Dermis blood vessel endothelial cell (primary cell): Measurements from ENCODE around the gene PHPT1. TPM values are rescaled to one million over a fixed set of nuclear protein-coding genes. Genes with fewer than 3 reads are reported as not detected.
"Not testable (repeated sequence)": the region's sequence is repeated elsewhere in the genome, so short reads cannot be mapped to it uniquely, and the experiment has no call there.

Experiments used
- DNase-seq: peaks from one replicate; pipeline ENCODE4 v3.0.0; 2010
- total RNA-seq: library from RNA; depleted of rRNA; stranded (reverse); fragments of >200 nt; gene quantifications from 2 replicates; pipeline ENCODE4 v1.2.3, GENCODE V29; 2014

Gene PHPT1
- total RNA-seq, 1 donor from 2014 or later = 99.0 TPM

DNA sequence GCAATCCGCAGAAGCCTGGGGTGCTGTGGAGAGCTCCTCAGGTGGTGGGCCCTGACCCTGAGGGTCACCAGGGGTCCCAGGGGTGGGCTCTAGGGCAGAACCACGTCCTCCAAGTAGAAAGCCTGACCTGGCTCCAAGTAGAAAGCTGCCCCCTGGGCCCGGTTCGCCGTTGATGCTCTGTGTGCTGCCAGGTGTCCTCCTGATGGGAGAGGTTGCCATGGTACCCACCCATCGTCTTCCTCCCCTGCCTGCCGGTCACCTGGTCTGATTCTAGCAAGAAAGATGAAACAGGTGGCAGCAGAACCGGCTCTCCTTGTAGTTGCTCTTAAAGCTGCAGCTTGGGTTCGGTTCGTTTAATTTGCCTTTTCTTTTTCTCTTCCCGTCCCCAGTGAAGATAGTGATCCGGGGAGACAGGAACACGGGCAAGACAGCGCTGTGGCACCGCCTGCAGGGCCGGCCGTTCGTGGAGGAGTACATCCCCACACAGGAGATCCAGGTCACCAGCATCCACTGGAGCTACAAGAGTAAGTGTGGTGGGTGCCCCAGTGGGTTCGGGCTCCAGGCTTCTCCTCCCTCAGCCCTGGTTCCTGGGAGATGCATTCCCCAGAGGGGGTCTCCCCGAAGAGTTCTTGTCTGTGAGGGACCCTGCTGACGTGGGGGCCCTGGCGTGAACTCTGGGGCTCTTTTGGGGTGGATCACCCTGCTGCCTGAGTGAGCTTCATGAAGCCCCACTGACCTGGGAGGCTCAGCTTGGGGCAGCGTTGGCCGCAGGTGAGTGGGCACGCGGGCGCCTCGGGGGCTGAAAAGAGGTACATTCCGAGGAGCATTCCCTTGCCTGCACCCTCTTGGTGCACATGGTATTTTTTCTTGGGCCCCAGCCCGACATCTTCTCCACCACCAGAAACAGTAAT lies 25.8 kb upstream of the PHPT1 start:
- DNase-seq = no peak

DNA sequence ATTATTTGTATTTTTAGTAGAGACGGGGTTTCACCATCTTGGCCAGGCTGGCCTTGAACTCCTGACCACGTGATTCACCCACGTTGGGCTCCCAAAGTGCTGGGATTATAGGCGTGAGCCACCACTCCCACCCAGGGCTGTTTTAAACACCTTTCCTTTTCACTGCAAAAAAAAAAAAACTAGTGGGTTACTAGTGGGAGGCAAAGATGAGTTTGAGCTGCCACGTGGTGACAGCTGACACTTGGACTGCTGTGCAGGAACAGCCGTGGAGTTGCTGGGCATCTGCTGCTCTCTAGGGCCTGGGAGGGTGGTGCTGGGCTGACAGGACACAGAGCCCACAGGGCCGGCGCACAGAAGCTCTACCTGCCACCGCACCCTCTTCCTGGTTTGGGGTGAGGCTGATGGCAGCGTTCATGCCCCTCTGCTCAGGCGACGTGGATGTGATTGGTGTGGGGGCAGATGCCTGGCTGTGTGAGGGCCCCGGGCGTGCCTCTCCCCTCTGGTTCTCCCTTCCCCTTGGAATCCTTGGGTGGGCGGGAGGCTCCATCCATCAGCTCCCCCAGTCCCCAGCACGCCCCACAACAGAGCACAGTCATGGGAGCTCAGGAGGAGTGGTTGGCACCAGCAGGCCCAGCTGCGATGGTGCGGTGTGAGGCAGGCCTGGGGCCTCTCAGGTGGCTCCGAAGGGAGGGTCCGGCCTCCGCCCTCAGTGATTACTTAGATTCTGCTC lies 24.5 kb upstream of the PHPT1 start:
- no peak for DNase-seq

DNA sequence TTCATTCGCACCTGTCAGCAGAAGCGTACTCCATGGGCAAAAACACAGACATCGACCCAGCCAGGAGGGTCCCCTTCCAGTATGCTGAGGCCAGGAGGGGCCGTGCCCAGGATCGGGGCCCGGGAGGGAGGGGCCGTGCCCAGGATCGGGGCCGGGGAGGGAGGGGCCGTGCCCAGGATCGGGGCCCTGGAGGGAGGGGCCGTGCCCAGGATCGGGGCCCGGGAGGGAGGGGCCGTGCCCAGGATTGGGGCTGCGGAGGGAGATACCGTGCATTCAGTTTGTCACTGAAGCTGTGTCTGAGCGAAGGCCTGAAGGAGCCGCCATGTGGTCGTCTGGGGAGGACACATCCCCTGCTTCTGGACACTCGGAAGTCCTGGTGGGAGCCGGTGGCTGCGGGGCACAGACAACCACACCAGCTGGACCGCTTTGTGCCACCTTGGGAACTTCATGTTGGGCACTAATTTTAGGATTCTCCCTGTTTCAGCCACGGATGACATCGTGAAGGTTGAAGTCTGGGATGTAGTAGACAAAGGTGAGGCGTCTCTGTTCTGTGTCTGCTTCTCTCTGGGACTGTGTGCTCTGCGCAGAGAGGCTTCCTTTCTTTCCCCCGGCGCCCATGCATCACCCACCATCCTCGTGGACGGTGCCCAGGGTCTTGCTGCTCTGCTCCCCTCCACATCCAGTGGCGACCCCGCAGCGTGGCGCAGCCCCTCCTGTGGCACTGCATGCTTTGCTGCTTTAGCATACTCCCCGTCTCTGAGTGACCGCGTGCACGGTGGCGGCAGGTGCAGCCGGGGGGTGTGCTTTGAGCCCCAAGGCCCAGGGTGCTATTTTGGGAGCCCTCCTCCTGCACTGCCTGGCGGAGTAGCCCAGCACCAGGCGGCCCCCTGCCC lies 23.7 kb upstream of the PHPT1 start:
- DNase-seq = no peak

DNA sequence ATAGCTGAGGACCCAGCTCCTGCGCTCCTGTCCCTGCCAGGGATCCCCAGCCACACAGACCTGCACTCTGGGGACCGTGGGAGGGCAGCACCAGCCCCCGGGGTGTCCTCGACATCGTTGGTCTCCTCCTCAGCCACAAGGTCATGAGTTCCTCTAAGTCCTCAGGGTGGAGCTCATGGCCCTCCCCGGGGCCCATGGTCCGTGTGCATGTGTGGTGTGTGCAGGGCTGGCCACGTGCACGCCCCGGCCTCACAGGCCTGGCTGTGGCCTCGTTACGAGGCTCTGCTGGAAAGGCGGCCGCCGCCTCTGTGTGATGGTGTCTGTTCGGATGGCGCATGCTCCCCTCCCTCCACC lies 23.0 kb upstream of the PHPT1 start:
- DNase-seq = no peak

DNA sequence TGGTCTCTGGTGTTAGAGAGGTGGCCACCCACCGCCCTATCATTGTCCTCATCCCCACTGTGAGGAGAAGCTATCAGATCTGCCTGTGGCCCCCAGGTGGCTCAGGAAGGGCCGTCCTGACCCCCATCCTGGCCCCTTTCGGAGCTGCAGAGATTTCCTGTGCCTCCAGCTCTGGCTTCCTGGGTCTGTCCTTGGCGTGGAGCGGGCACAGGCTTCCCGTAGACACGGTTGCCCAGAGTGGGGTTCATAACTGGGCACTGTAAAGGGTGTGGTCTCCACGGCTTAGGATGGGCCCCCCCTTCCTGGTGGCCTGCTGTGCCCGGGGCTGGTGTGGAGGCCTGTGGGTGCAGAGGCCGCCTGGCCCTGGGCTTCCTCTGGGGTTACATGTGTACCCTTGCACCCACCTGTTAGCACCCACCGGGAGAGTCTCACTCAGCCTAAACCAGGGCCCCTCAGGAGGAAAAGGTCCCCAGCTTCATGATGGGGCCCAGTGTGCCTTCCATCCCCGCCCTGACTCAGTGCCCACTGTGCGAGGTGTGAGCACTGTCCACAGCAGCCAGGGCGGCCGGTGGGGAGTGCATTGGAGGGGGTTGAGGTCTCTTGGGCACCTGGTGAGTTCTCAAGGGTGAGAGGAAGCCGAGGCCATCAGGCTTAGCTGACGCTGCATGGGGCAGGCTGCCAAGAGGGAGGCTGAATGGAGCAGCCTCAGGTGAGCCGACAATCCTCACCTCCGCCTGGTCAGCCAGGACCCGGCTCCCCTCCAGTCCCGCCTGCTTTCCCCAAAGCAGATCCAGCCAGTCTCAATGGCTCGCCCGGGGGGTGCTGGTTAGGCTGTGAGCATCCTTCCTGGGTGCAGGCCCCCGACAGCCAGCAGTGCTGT lies 22.3 kb upstream of the PHPT1 start:
- DNase-seq = no peak

DNA sequence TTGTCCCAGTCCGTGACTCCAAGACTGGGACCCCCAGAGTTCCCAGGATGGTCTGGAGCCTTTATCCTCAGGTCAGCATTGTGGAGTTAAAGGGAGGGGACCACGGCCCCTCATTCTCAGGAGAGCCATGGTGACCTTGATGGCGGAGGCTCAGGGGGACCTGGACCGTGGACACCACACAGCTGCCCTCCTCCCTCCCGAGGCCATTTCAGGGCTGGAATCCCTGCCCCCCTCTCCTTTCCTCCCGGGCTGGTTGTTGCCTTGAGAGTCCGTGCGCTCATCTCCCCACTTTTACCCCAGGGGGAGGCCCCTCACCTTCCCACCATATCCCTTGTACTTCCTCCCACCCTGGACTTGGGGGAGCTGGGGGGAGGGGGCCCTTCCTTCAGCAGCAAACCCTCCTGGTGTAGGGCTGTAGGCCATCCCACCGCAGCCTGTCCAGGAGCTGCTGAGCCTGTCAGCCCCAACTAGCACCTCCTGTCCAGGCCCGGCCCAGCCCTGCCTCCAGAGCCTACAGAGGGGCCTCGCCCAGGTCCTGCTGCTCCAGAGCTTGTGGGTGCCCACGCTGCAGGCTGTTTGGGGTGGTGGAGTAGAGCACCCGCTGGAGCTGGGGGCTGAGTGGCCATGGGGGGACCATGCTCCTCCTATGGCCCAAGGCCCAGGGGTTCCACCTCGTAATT lies 21.3 kb upstream of the PHPT1 start:
- DNase-seq = no peak

DNA sequence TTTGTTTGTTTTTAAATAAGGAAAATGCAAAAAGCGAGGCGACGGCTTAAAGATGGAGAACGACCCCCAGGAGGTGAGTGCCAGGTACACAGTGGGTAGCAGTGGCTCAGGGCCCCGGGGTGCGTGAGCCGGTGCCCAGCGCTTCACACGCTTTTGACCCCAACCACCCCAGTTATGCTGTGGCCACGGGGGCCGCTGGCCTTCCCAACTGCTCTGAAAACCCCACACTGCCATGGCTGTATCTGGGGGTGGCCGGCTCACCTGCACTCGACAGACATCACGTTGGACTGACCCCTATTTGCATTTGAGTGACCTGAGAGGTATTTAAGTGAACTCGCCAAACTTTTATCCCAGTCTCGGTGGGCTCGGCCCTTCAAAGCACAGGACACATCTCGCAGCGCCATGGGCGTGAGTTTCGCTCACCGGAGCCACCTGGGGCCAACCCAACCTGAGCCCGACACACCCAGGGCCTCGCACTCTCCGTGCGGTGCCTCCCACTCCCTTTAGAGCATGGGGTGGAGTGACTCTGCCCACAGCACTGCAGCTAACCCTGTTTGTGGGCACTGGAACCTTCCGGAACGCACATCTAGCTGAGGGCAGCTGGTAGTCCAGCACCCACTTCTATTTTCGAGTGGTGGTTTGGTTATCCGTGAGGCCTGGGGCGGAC lies 20.6 kb upstream of the PHPT1 start:
- no peak for DNase-seq

DNA sequence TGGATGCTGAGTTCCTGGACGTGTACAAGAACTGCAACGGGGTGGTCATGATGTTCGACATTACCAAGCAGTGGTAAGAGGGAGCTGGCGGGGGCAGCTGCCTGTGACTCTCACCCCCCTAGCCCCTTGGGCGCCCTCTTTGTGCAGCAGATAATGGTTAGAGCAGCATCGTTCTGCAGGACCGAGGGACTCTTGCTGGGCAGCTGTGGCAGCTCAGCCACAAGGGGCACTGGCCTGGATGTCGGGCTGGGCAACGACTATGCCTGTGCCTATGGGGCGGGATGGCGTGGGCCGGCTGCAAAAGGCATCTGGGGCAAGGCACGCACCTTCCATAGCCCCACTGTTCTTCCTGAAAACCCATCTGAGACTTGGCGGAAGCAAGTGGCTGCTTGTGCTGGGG lies 19.8 kb upstream of the PHPT1 start:
- DNase-seq = no peak

DNA sequence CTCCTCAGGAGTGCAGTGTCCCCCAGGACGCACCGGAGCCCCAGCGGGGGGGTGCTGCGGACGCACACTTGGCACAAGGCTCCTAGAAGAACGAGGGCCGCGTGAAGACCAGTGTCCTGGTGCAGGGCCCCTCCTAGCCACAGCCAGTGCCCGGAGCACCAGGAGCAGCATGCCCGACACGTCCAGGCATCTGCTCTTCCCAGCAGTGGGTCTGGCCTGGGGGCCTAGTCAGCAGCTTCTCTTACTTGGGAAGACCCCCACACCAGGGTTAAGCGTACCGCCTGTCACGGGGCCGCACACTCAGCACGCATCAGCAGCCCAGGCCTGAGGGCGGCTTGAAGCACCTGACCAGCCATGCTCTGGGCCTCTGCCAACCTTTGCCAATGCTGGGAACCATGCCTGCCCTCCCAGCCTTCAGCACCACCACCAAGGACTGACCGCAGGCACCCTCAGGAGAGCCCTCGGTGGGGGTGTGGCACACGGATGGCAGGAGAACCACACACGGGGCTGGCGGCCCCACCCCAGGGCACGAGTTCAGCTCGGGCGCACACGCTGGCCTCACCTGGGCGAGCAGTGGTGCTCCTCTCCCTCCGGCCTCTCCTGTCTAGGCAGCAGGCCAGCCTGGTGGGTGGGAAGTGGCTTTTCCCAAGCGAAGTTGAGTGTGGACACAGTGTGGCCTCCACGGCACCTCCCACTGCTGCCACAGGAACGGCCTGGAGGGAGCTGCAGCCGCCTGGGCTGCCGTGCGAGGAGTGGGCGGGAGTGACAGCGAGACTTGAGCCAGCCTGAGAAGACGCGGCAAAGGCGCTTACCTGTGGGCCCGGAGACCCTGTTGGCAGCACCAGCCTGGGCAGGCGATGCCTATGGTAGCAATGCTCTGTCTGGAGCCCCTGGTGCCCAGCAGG lies 19.0 kb upstream of the PHPT1 start:
- DNase-seq = no peak

DNA sequence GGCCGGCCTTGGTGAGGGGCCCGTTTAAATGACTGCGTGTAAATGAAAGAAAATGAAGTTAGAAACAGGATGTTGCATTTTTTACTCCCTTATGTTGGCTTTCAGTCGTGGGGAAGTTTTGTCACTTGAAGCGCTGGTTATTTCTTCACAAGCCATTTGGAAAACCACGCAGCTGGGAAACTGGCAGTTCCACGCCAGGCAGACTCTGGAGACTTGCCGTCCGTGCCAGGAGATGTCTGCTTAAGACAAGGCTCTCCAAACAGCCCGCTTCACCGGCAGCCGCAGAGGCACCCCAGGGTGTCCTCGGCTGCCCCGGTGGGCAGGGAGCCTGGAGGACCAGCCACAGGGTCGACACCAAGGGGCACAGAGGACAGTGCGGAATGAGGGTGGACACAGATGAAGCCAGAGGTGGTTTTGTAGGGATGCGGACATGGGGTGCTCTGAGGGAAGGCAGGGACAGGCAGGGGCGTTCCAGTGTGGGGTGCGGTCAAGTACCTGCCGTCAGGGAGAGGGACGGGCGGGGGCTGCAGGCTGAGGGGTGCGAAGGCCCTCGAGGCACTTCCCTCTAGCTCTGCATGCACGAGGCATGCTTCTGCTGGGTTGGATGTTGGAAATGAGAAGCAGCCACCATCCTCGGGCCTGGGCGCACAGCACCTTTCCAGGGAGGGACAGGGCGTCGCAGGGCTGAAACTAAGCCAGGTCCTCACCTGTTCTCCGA lies 18.0 kb upstream of the PHPT1 start:
- no peak for DNase-seq

DNA sequence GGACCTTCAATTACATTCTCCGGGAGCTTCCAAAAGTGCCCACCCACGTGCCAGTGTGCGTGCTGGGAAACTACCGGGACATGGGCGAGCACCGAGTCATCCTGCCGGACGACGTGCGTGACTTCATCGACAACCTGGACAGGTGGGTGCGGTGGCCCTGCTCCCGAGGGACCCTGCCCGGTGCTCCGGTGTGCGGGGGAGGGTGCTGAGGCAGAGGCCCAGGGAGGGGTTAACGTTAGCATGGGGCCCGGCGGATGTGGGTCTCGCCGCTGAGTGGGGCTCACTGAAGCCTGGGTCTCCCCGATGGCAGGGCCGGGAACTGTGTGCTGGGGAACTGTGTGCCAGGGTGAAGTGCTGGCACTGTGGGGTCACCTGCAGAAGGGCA lies 17.5 kb upstream of the PHPT1 start:
- DNase-seq = no peak

DNA sequence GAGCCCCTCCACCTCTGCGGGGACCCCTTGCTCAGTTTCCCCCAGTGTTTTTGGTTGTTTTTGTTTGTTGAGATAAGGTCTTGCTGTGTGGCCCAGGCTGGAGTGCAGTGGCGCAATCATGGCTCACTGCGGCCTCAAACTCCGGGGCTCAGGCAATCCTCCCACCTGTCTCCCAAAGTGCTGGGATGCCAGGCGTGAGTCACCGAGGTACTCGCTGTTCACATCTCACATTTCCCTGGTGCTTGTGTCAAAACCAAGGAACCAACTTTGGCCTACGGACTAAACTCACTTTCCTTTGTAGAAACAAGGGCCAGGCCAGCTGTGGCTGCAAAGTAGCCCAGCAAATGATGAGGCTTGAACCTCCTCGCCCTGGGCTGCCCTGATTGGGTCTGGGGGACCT lies 16.6 kb upstream of the PHPT1 start:
- no peak for DNase-seq

DNA sequence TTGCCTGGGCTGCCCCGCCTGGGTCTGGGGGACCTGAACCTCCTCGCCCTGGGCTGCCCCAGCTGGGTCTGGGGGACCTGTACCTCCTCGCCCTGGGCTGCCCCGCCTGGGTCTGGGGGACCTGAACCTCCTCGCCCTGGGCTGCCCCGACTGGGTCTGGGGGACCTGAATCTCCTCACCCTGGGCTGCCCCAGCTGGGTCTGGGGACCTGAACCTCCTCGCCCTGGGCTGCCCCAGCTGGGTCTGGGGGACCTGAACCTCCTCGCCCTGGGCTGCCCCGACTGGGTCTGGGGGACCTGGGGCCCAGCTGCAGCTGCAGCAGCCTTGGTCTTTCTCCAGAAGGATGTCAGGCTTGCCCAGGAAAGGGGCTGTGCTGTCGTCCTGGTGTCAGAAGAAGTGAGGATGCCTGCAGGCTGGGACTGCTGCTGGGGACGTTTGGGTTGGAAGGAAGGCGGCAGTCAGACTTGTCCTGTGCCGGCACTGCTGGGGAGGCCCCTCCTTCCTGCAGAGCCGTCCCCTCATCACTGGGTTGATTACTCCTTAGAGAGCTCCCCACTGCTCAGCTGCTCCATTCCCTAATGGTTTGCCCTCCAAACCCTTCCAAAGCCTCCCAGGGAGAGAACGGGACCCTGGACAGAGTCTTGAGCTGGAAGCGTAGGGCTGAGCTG lies 15.7 kb upstream of the PHPT1 start:
- DNase-seq = not testable (repeated sequence)

DNA sequence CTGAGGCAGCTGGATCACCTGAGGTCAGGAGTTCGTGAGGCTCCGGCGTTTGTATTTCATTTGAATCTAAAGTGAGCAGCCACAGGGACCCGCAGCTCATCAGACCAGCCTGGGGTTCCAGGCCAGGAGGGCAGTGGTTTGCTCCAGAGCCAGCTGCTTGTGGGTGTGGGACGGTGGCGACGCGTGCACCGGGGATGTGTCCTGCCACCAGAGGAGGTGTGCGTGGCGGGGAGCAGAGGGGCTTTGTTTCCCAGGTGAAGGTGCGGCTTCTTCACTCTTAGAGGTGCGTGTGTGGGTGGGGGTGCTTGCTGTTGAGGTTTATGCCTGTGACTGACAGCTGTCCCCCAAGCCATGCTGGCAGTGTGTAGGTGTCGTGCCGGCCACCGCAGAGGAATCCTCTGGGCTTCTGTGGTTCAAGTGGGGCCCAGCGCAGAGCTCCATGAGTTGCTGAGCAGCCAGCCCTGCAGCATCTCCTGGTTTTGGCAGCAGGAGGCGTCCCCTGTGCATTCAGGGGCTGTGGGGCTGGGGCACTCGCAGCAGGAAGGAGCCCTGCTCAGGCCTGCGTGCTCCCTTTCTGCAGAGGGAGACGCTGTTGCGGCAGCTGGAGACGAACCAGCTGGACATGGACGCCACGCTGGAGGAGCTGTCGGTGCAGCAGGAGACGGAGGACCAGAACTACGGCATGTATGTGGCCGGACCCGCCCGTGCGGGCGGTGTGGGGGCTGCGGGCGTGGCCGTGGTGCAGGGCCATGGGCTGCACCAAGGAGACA lies 13.9 kb upstream of the PHPT1 start:
- no peak for DNase-seq

DNA sequence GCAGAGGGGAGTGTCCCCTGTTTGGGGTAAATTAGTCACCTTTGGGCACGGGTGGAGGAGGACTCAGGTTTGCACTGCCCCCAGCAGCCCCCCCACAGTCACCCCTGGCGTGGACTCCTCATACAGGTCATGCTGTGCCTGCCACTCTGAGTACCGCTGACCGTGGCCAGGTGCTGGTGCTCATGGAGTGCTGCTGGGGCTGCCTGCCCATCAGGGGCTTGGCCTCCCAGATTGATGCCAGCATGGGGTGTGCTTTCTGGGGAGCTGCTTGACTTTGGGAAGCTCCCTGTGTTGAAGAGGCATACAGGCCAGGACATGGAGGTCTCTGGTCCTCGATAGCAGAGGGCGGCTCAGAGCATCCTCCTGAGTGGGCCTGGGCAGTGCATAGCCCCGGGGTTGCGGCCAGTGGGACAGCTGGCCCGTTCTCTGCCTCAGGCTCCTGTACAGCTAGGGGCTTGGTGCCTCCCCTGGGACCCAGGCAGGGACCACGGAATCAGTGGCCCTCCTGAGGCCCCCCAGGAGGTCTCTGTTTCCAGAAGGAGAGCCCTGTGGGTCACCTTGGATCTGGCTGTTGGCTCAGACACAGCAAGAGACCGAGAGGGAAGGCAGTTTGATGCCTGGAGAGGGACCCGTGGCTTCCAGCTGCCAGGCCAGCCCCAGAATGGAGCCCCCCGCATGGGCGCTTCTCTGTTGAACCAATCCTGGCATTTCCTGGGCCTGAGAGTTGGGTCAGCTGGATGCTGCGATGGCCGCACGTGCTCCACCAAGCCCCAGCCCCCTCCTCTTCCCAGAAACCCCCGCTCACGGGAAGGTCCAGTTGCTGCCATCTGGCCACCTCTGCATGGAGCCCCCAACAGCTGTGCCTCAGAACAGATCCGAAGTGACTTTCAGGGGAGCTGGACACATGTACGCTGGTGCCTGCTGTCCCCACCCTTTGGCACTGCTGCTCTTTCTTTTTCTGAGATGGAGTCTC lies 13.0 kb upstream of the PHPT1 start:
- DNase-seq = no peak

DNA sequence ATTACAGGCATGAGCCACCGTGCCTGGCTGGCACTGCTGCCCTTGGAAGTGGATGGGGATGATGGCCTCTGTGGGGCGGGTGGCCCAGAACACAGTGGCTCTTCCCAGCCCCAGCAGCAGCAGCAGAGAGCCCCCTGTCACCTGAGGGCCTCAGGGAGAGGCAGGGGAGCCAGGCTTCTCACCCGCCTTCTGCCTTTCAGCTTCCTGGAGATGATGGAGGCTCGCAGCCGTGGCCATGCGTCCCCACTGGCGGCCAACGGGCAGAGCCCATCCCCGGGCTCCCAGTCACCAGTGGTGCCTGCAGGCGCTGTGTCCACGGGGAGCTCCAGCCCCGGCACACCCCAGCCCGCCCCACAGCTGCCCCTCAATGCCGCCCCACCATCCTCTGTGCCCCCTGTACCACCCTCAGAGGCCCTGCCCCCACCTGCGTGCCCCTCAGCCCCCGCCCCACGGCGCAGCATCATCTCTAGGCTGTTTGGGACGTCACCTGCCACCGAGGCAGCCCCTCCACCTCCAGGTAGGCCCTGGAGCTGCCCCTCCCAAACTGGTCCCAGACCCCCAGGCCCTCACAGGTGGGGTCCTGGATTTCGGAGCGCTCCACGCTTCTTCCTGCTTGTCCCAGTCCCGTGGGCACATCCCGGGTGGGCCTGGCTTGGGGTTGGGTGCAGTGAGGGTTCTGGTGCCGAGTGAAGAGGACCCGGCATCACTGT lies 11.9 kb upstream of the PHPT1 start:
- no peak for DNase-seq
